Measurements from ENCODE around the gene LZTS3.
"Not testable (repeated sequence)": the region's sequence is repeated elsewhere in the genome, so short reads cannot be mapped to it uniquely, and the experiment has no call there.

- TF ChIP-seq, protein P1, sequence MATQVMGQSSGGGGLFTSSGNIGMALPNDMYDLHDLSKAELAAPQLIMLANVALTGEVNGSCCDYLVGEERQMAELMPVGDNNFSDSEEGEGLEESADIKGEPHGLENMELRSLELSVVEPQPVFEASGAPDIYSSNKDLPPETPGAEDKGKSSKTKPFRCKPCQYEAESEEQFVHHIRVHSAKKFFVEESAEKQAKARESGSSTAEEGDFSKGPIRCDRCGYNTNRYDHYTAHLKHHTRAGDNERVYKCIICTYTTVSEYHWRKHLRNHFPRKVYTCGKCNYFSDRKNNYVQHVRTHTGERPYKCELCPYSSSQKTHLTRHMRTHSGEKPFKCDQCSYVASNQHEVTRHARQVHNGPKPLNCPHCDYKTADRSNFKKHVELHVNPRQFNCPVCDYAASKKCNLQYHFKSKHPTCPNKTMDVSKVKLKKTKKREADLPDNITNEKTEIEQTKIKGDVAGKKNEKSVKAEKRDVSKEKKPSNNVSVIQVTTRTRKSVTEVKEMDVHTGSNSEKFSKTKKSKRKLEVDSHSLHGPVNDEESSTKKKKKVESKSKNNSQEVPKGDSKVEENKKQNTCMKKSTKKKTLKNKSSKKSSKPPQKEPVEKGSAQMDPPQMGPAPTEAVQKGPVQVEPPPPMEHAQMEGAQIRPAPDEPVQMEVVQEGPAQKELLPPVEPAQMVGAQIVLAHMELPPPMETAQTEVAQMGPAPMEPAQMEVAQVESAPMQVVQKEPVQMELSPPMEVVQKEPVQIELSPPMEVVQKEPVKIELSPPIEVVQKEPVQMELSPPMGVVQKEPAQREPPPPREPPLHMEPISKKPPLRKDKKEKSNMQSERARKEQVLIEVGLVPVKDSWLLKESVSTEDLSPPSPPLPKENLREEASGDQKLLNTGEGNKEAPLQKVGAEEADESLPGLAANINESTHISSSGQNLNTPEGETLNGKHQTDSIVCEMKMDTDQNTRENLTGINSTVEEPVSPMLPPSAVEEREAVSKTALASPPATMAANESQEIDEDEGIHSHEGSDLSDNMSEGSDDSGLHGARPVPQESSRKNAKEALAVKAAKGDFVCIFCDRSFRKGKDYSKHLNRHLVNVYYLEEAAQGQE (IDR thresholded peaks at IDR 0.05; ENCODE audit: insufficient replicate concordance, low read depth): not testable (repeated sequence)
- TF ChIP-seq CTCF (IDR thresholded peaks at IDR 0.05; ENCODE audit: insufficient read depth, low read length); POLR2AphosphoS5 (IDR thresholded peaks at IDR 0.05; ENCODE audit: low read depth): not testable (repeated sequence)
These were observed 9.1 kb upstream of the LZTS3 start for GRCh38 chr20:3182429-3182828.
